ENCODE results near the gene CAPN7. TPM values are rescaled to one million over a fixed set of nuclear protein-coding genes. Genes with fewer than 3 reads are reported as not detected.

The CAPN7 gene
- total RNA-seq, 3 donors from 2014 or later: 79.0 to 112 (median 91.4) TPM

DNA sequence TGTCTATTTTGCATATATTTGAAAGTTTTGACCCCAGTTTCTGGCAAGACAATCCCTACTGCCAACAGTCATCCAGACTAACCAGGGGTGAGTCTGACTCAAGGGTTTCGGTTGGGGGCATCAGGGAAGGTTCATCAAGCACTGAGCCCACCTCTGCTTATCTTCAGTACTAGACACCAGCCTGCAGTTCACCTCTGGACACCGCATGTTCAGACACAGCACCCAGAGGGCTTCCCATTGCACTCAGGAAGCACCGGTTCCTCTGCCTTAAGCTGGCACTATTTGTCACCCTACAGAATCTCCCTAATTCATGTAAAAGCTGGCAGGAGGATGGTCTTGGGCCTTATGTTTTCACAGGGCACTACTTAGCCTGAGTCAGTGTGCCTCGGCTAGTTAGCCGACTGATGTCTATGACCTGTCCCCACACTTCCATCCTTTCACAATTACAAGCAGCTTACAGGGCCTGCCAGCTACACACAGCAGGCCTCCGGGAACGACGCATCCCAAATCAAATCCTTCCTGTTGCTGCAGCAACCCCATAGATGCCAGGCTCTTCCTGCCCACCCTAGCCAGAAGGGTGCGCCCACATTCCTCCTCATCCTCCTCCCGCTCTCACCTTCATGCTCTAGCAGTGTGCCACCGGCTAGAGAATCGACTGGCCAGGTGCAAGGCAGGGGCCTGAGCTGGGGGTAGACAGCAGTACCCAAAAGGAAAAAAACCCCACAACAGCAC is 73.8 kb downstream of the CAPN7 start:
- TF ChIP-seq POLR2AphosphoS5 (IDR thresholded peaks at IDR 0.05) (no peak), POLR2A (IDR thresholded peaks at IDR 0.05) (no peak)
- TF ChIP-seq, protein P1, sequence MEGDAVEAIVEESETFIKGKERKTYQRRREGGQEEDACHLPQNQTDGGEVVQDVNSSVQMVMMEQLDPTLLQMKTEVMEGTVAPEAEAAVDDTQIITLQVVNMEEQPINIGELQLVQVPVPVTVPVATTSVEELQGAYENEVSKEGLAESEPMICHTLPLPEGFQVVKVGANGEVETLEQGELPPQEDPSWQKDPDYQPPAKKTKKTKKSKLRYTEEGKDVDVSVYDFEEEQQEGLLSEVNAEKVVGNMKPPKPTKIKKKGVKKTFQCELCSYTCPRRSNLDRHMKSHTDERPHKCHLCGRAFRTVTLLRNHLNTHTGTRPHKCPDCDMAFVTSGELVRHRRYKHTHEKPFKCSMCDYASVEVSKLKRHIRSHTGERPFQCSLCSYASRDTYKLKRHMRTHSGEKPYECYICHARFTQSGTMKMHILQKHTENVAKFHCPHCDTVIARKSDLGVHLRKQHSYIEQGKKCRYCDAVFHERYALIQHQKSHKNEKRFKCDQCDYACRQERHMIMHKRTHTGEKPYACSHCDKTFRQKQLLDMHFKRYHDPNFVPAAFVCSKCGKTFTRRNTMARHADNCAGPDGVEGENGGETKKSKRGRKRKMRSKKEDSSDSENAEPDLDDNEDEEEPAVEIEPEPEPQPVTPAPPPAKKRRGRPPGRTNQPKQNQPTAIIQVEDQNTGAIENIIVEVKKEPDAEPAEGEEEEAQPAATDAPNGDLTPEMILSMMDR (IDR thresholded peaks at IDR 0.05): no peak
- DNase-seq (ENCODE audit: low spot score in 2 of 2): no peak
- H3K27me3 ChIP-seq: no peaks in the 10 kb centered on the region
- no peaks in the 10 kb centered on the region for H3K36me3 ChIP-seq
- no peaks in the 10 kb centered on the region for H3K9me3 ChIP-seq
- H3K4me3 ChIP-seq: peak overlapping the region in 1 of 3 donors; percentile 27
- H3K27ac ChIP-seq: peak overlapping the region in 1 of 2 donors; percentile 36
- peaks cover 4 to 8% of the 10 kb centered on the region in 2 donors for H3K4me1 ChIP-seq
- intact Hi-C loops (cut with DNase I; ENCODE audit: low total_unique reads): no loop called here

DNA sequence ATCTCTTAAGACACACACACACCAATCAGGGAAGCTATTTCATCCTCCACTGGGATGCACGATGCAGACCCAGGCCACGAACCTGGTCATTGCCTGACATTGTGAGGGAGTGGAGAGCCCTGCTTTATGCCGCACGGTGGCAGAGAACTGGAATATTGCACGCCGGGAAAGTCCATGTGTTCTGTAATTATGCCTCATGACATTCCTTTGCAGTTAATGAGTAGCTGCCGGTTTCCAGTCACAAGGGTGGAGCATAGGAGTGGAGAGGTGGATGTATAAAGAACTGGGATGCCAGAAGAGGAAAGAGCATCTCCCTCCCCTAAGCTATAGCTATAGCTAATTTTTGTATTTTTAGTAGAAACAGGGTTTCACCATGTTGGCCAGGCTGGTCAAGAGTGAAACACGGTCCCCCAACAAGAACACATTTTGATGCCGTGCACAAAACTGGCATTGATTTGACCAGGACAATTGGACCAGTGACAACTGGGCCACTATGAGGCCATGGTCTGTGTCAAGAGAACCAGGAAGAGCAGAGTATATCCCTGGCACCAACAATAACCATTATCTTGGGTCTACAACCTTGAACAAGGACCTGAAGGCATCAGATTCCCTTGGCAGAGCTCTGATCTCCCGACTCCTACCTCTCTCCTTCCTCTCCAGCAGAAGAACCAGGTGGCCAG is 74.9 kb downstream of the CAPN7 start:
- Histone ChIP-seq H3K36me3 (no peaks in the 10 kb centered on the region), H3K4me1 (peaks cover 4 to 8% of the 10 kb centered on the region in 2 donors), H3K27ac (peak overlapping the region in 1 of 2 donors; percentile 36), H3K27me3 (no peaks in the 10 kb centered on the region), H3K4me3 (no peak overlapping the region), H3K9me3 (no peaks in the 10 kb centered on the region)
- no peak for DNase-seq (ENCODE audit: low spot score in 2 of 2)
- intact Hi-C loops (cut with DNase I; ENCODE audit: low total_unique reads): no loop called here
- TF ChIP-seq, protein P1 (IDR thresholded peaks at IDR 0.05): no peak
- no peak for TF ChIP-seq POLR2A (IDR thresholded peaks at IDR 0.05)
- no peak for TF ChIP-seq POLR2AphosphoS5 (IDR thresholded peaks at IDR 0.05)

DNA sequence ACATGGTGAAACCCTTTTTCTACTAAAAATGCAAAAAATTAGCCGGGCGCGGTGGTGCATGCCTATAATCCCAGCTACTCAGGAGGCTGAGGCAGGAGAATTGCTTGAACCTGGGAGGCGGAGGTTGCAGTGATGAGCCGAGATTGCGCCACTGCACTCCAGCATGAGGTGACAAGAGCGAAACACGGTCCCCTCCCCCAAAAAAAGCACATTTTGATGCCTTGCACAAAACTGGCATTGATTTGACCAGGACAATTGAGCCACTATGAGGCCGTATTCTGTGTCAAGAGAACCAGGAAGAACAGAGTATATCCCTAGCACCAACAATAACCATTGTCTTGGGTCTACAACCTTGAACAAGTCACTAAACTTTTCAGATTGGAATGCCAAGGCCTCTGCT is 75.8 kb downstream of the CAPN7 start:
- no peak for TF ChIP-seq POLR2AphosphoS5 (IDR thresholded peaks at IDR 0.05)
- TF ChIP-seq, protein P1 (IDR thresholded peaks at IDR 0.05): no peak
- no peak for TF ChIP-seq POLR2A (IDR thresholded peaks at IDR 0.05)
- H3K4me1 ChIP-seq: peaks cover 4 to 8% of the 10 kb centered on the region in 2 donors
- intact Hi-C loops (cut with DNase I; ENCODE audit: low total_unique reads): no loop called here
- H3K4me3 ChIP-seq: no peak overlapping the region
- no peaks in the 10 kb centered on the region for H3K27me3 ChIP-seq
- peak overlapping the region in 1 of 2 donors; percentile 36 for H3K27ac ChIP-seq
- no peaks in the 10 kb centered on the region for H3K9me3 ChIP-seq
- H3K36me3 ChIP-seq: no peaks in the 10 kb centered on the region
- DNase-seq (ENCODE audit: low spot score in 2 of 2): no peak

DNA sequence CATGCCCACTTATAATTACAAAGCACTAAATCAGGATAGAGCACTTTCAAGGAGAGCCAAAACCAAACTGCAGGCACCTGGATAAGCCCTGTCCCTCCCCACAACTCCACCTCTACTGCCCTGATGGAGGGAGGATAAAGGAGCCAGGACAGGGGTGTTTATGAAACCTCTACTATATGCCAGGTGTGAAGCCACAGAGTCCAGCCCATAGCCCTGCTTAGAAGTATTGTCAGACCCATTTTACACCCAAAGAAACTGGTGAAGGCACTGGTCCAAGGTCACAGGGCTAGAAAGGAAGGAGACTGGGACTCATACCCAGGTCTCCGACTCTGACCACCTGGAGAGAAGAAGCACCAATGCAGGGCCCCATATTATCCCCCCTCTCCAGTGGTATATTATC is 77.7 kb downstream of the CAPN7 start:
- no peaks in the 10 kb centered on the region for H3K9me3 ChIP-seq
- no peak for DNase-seq (ENCODE audit: low spot score in 2 of 2)
- H3K27me3 ChIP-seq: no peaks in the 10 kb centered on the region
- H3K4me1 ChIP-seq: peaks cover 4 to 8% of the 10 kb centered on the region in 2 donors
- no peaks in the 10 kb centered on the region for H3K36me3 ChIP-seq
- peak overlapping the region; percentile 18 to 19 for H3K27ac ChIP-seq
- no peak overlapping the region for H3K4me3 ChIP-seq
- intact Hi-C loops (cut with DNase I; ENCODE audit: low total_unique reads): no loop called here
- TF ChIP-seq POLR2A (IDR thresholded peaks at IDR 0.05) (no peak), POLR2AphosphoS5 (IDR thresholded peaks at IDR 0.05) (no peak)
- TF ChIP-seq, protein P1 (IDR thresholded peaks at IDR 0.05): no peak
